NCI-H128 (cell line): ENCODE measurements around the gene NUP35.
A peak's percentile ranks its signal among the peaks of the same experiment; 100 is the strongest.

Experiments
- DNase-seq: peaks from one replicate; lab custom pipeline; 2025; ENCODE audit not compliant: unreplicated experiment; lab: John Stamatoyannopoulos, UW

The NUP35 gene

GRCh38 chr2:183124222-183124956 lies at the start of gene NUP35:
Gene NUP35, plus strand, starts transcription at chr2:183124443. Its CDS starts 15 bp downstream, at chr2:183124458.
- DNase-seq, result peak; percentile 93

GRCh38 chr2:183078163-183078463 lies 46.1 kb upstream of the NUP35 start:
- peak; percentile 46 for DNase-seq

- DNase-seq, result peak; percentile 90
Observed at GRCh38 chr2:183078464-183079138, 45.6 kb upstream of the NUP35 start, which contains the start of gene DUSP19. Gene DUSP19, plus strand, starts transcription at chr2:183078747. Its CDS starts 187 bp downstream, at chr2:183078934.

- DNase-seq, result no peak
Observed at GRCh38 chr2:183079139-183079775, 45.0 kb upstream of the NUP35 start.

GRCh38 chr2:183081911-183082310 lies 42.3 kb upstream of the NUP35 start:
- no peak for DNase-seq

GRCh38 chr2:183088061-183088460 lies 36.2 kb upstream of the NUP35 start:
- DNase-seq, result no peak

GRCh38 chr2:183089192-183089851 lies 34.9 kb upstream of the NUP35 start:
- no peak for DNase-seq

GRCh38 chr2:183091318-183091953 lies 32.8 kb upstream of the NUP35 start:
- no peak for DNase-seq

- no peak for DNase-seq
Observed at GRCh38 chr2:183091954-183092345, 32.3 kb upstream of the NUP35 start.

GRCh38 chr2:183093857-183094657 lies 30.2 kb upstream of the NUP35 start:
- DNase-seq, result no peak

GRCh38 chr2:183105402-183106134 lies 18.7 kb upstream of the NUP35 start:
- DNase-seq, result no peak

- no peak for DNase-seq
Observed at GRCh38 chr2:183112577-183112976, 11.7 kb upstream of the NUP35 start.

GRCh38 chr2:183113630-183114029 lies 10.6 kb upstream of the NUP35 start:
- DNase-seq, result no peak

GRCh38 chr2:183117226-183117625 lies 7.0 kb upstream of the NUP35 start:
- no peak for DNase-seq

- no peak for DNase-seq
Observed at GRCh38 chr2:183123117-183123958, 905 bp upstream of the NUP35 start.

- DNase-seq, result no peak
Observed at GRCh38 chr2:183123959-183124221, 353 bp upstream of the NUP35 start.

GRCh38 chr2:183124957-183125255 lies 663 bp downstream of the NUP35 start:
- no peak for DNase-seq

- no peak for DNase-seq
Observed at GRCh38 chr2:183125659-183126341, 1.6 kb downstream of the NUP35 start.

- no peak for DNase-seq
Observed at GRCh38 chr2:183126635-183127034, 2.4 kb downstream of the NUP35 start.
